ENCODE data around the gene WDR20. TPM values are rescaled to one million over a fixed set of nuclear protein-coding genes. Genes with fewer than 3 reads are reported as not detected.

Gene WDR20
- total RNA-seq, 1 donor from 2014 or later, result 26.1 TPM

- Histone ChIP-seq H3K27ac (ENCODE audit: low read depth, low read length) (peak overlapping the region; percentile 67), H3K36me3 (ENCODE audit: control insufficient read depth in 3 of 3, insufficient read depth in 3 of 3, low read length in 3 of 3) (no peaks in the 10 kb centered on the region), H3K27me3 (ENCODE audit: control insufficient read depth in 3 of 3, insufficient read depth in 3 of 3, low read length in 3 of 3) (no peaks in the 10 kb centered on the region), H3K4me1 (ENCODE audit: control insufficient read depth in 3 of 3, insufficient read depth in 3 of 3, low read length in 3 of 3) (peaks cover 39 to 42% (median 39%) of the 10 kb centered on the region in 3 donors), H3K4me3 (ENCODE audit: low read length in 3 of 3) (no peak overlapping the region), H3K9me3 (ENCODE audit: control insufficient read depth in 3 of 3, low read length in 3 of 3) (no peaks in the 10 kb centered on the region), H3K9ac (ENCODE audit: low read depth in 1 of 3, low read length in 3 of 3) (no peak overlapping the region)
These were observed 41.5 kb downstream of the WDR20 start for GRCh38 chr14:102181187-102181586.

GRCh38 chr14:102182190-102182589, 42.5 kb downstream of the WDR20 start:
- Histone ChIP-seq H3K4me3 (ENCODE audit: low read length in 3 of 3) (no peak overlapping the region), H3K9me3 (ENCODE audit: control insufficient read depth in 3 of 3, low read length in 3 of 3) (no peaks in the 10 kb centered on the region), H3K9ac (ENCODE audit: low read depth in 1 of 3, low read length in 3 of 3) (no peak overlapping the region), H3K27me3 (ENCODE audit: control insufficient read depth in 3 of 3, insufficient read depth in 3 of 3, low read length in 3 of 3) (no peaks in the 10 kb centered on the region), H3K4me1 (ENCODE audit: control insufficient read depth in 3 of 3, insufficient read depth in 3 of 3, low read length in 3 of 3) (peaks cover 40 to 46% (median 41%) of the 10 kb centered on the region in 3 donors), H3K36me3 (ENCODE audit: control insufficient read depth in 3 of 3, insufficient read depth in 3 of 3, low read length in 3 of 3) (no peaks in the 10 kb centered on the region), H3K27ac (ENCODE audit: low read depth, low read length) (no peak overlapping the region)

GRCh38 chr14:102182936-102183619, 43.4 kb downstream of the WDR20 start:
- Histone ChIP-seq H3K4me1 (ENCODE audit: control insufficient read depth in 3 of 3, insufficient read depth in 3 of 3, low read length in 3 of 3) (peaks cover 46 to 52% (median 47%) of the 10 kb centered on the region in 3 donors), H3K4me3 (ENCODE audit: low read length in 3 of 3) (no peak overlapping the region), H3K9me3 (ENCODE audit: control insufficient read depth in 3 of 3, low read length in 3 of 3) (no peaks in the 10 kb centered on the region), H3K27me3 (ENCODE audit: control insufficient read depth in 3 of 3, insufficient read depth in 3 of 3, low read length in 3 of 3) (no peaks in the 10 kb centered on the region), H3K27ac (ENCODE audit: low read depth, low read length) (no peak overlapping the region), H3K9ac (ENCODE audit: low read depth in 1 of 3, low read length in 3 of 3) (peak overlapping the region in 1 of 3 donors; percentile 43), H3K36me3 (ENCODE audit: control insufficient read depth in 3 of 3, insufficient read depth in 3 of 3, low read length in 3 of 3) (no peaks in the 10 kb centered on the region)

- Histone ChIP-seq H3K4me1 (ENCODE audit: control insufficient read depth in 3 of 3, insufficient read depth in 3 of 3, low read length in 3 of 3) (peaks cover 46 to 47% (median 47%) of the 10 kb centered on the region in 3 donors), H3K36me3 (ENCODE audit: control insufficient read depth in 3 of 3, insufficient read depth in 3 of 3, low read length in 3 of 3) (no peaks in the 10 kb centered on the region), H3K4me3 (ENCODE audit: low read length in 3 of 3) (no peak overlapping the region), H3K27me3 (ENCODE audit: control insufficient read depth in 3 of 3, insufficient read depth in 3 of 3, low read length in 3 of 3) (no peaks in the 10 kb centered on the region), H3K9ac (ENCODE audit: low read depth in 1 of 3, low read length in 3 of 3) (no peak overlapping the region), H3K27ac (ENCODE audit: low read depth, low read length) (no peak overlapping the region), H3K9me3 (ENCODE audit: control insufficient read depth in 3 of 3, low read length in 3 of 3) (no peaks in the 10 kb centered on the region)
These were observed 44.2 kb downstream of the WDR20 start for GRCh38 chr14:102183886-102184285.

- Histone ChIP-seq H3K36me3 (ENCODE audit: control insufficient read depth in 3 of 3, insufficient read depth in 3 of 3, low read length in 3 of 3) (no peaks in the 10 kb centered on the region), H3K4me3 (ENCODE audit: low read length in 3 of 3) (no peak overlapping the region), H3K27me3 (ENCODE audit: control insufficient read depth in 3 of 3, insufficient read depth in 3 of 3, low read length in 3 of 3) (no peaks in the 10 kb centered on the region), H3K9me3 (ENCODE audit: control insufficient read depth in 3 of 3, low read length in 3 of 3) (no peaks in the 10 kb centered on the region), H3K27ac (ENCODE audit: low read depth, low read length) (no peak overlapping the region), H3K9ac (ENCODE audit: low read depth in 1 of 3, low read length in 3 of 3) (no peak overlapping the region), H3K4me1 (ENCODE audit: control insufficient read depth in 3 of 3, insufficient read depth in 3 of 3, low read length in 3 of 3) (peaks cover 46 to 47% (median 47%) of the 10 kb centered on the region in 3 donors)
These were observed 44.8 kb downstream of the WDR20 start for GRCh38 chr14:102184316-102185035.

DNA sequence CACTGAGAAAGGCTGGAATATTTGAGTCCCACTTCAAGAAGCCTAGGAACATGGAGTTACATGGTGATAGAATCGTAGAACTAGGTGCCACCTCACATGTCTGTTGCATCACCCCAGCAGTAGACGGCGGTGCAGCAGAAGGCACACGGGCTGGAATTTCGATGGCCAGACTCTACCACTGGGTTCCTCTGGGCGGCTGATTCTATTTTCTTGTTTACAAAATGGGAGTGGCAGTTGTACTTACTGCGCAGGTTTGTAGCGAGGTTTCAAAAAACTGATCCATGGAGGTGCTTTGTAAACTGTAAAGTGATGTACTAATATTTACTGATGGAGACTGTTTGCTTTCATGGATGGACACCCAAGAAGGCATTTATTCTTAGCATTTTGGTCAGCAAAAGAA, 45.7 kb downstream of the WDR20 start:
- H3K9me3 ChIP-seq (ENCODE audit: control insufficient read depth in 3 of 3, low read length in 3 of 3), result no peaks in the 10 kb centered on the region
- no peaks in the 10 kb centered on the region for H3K27me3 ChIP-seq (ENCODE audit: control insufficient read depth in 3 of 3, insufficient read depth in 3 of 3, low read length in 3 of 3)
- H3K4me1 ChIP-seq (ENCODE audit: control insufficient read depth in 3 of 3, insufficient read depth in 3 of 3, low read length in 3 of 3), result peaks cover 41 to 45% (median 41%) of the 10 kb centered on the region in 3 donors
- no peaks in the 10 kb centered on the region for H3K36me3 ChIP-seq (ENCODE audit: control insufficient read depth in 3 of 3, insufficient read depth in 3 of 3, low read length in 3 of 3)
- H3K27ac ChIP-seq (ENCODE audit: low read depth, low read length), result no peak overlapping the region
- H3K4me3 ChIP-seq (ENCODE audit: low read length in 3 of 3), result no peak overlapping the region
- H3K9ac ChIP-seq (ENCODE audit: low read depth in 1 of 3, low read length in 3 of 3), result no peak overlapping the region

GRCh38 chr14:102187044-102187443, 47.3 kb downstream of the WDR20 start:
- no peaks in the 10 kb centered on the region for H3K9me3 ChIP-seq (ENCODE audit: control insufficient read depth in 3 of 3, low read length in 3 of 3)
- H3K4me1 ChIP-seq (ENCODE audit: control insufficient read depth in 3 of 3, insufficient read depth in 3 of 3, low read length in 3 of 3), result peaks cover 35 to 37% (median 36%) of the 10 kb centered on the region in 3 donors
- peak overlapping the region; percentile 19 for H3K27ac ChIP-seq (ENCODE audit: low read depth, low read length)
- H3K4me3 ChIP-seq (ENCODE audit: low read length in 3 of 3), result no peak overlapping the region
- H3K27me3 ChIP-seq (ENCODE audit: control insufficient read depth in 3 of 3, insufficient read depth in 3 of 3, low read length in 3 of 3), result no peaks in the 10 kb centered on the region
- no peak overlapping the region for H3K9ac ChIP-seq (ENCODE audit: low read depth in 1 of 3, low read length in 3 of 3)
- H3K36me3 ChIP-seq (ENCODE audit: control insufficient read depth in 3 of 3, insufficient read depth in 3 of 3, low read length in 3 of 3), result no peaks in the 10 kb centered on the region

DNA sequence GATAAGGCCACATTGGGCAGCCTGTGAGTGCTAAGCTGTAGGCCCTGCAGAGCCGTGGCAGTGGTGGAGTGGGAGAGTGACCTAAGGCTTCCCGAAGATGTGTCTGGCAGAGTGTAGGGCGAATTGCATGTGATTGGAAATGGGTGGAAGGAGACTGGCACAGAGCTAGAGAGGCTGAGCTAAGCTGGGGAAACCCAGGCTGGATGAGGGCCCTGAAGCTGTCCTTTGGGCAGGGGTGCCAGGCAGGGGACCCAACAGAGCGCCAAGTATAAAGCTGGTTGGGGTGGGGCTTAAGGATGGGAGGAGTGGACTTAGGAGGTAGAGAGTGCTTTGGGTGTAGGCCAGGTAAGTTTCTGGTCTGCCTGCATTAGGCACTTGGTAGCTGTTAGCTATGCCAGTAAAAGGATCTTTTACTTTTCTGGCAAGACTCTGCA, 47.9 kb downstream of the WDR20 start:
- H3K27ac ChIP-seq (ENCODE audit: low read depth, low read length), result peak overlapping the region; percentile 19
- no peaks in the 10 kb centered on the region for H3K9me3 ChIP-seq (ENCODE audit: control insufficient read depth in 3 of 3, low read length in 3 of 3)
- H3K36me3 ChIP-seq (ENCODE audit: control insufficient read depth in 3 of 3, insufficient read depth in 3 of 3, low read length in 3 of 3), result no peaks in the 10 kb centered on the region
- H3K4me1 ChIP-seq (ENCODE audit: control insufficient read depth in 3 of 3, insufficient read depth in 3 of 3, low read length in 3 of 3), result peaks cover 31 to 34% (median 33%) of the 10 kb centered on the region in 3 donors
- no peak overlapping the region for H3K4me3 ChIP-seq (ENCODE audit: low read length in 3 of 3)
- peak overlapping the region in 1 of 3 donors; percentile 27 for H3K9ac ChIP-seq (ENCODE audit: low read depth in 1 of 3, low read length in 3 of 3)
- no peaks in the 10 kb centered on the region for H3K27me3 ChIP-seq (ENCODE audit: control insufficient read depth in 3 of 3, insufficient read depth in 3 of 3, low read length in 3 of 3)

DNA sequence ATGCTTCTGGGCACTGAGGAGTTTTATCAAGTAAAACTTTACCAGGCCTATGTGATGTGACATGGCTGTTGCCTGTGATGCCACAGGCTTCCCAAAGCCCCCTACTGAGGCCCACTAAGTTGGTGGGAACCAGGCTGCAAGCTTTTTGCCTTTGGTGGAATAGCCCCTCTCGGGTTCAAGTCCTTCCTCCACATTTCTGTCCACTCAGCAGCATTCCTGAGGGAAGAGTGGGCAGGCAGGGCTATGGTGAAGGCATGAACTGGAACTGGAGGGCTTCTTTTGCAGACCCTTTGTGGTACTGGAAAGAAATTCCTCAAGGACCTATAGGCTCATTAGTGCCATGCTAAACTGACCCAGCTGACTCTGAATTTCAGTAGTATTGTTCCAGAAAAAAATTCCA, 48.5 kb downstream of the WDR20 start:
- peaks cover 29 to 31% (median 29%) of the 10 kb centered on the region in 3 donors for H3K4me1 ChIP-seq (ENCODE audit: control insufficient read depth in 3 of 3, insufficient read depth in 3 of 3, low read length in 3 of 3)
- no peaks in the 10 kb centered on the region for H3K27me3 ChIP-seq (ENCODE audit: control insufficient read depth in 3 of 3, insufficient read depth in 3 of 3, low read length in 3 of 3)
- no peaks in the 10 kb centered on the region for H3K36me3 ChIP-seq (ENCODE audit: control insufficient read depth in 3 of 3, insufficient read depth in 3 of 3, low read length in 3 of 3)
- H3K9ac ChIP-seq (ENCODE audit: low read depth in 1 of 3, low read length in 3 of 3), result peak overlapping the region in 1 of 3 donors; percentile 28
- no peaks in the 10 kb centered on the region for H3K9me3 ChIP-seq (ENCODE audit: control insufficient read depth in 3 of 3, low read length in 3 of 3)
- no peak overlapping the region for H3K4me3 ChIP-seq (ENCODE audit: low read length in 3 of 3)
- no peak overlapping the region for H3K27ac ChIP-seq (ENCODE audit: low read depth, low read length)

- H3K36me3 ChIP-seq (ENCODE audit: control insufficient read depth in 3 of 3, insufficient read depth in 3 of 3, low read length in 3 of 3), result no peaks in the 10 kb centered on the region
- H3K9me3 ChIP-seq (ENCODE audit: control insufficient read depth in 3 of 3, low read length in 3 of 3), result no peaks in the 10 kb centered on the region
- H3K27ac ChIP-seq (ENCODE audit: low read depth, low read length), result no peak overlapping the region
- H3K9ac ChIP-seq (ENCODE audit: low read depth in 1 of 3, low read length in 3 of 3), result no peak overlapping the region
- H3K4me1 ChIP-seq (ENCODE audit: control insufficient read depth in 3 of 3, insufficient read depth in 3 of 3, low read length in 3 of 3), result peaks cover 23 to 27% (median 27%) of the 10 kb centered on the region in 3 donors
- H3K4me3 ChIP-seq (ENCODE audit: low read length in 3 of 3), result no peak overlapping the region
- H3K27me3 ChIP-seq (ENCODE audit: control insufficient read depth in 3 of 3, insufficient read depth in 3 of 3, low read length in 3 of 3), result no peaks in the 10 kb centered on the region
These were observed 50.2 kb downstream of the WDR20 start for GRCh38 chr14:102189874-102190273.

All from skeletal muscle tissue (tissue), 4 donors.